ENCODE measurements around the gene CEMP1. TPM values are rescaled to one million over a fixed set of nuclear protein-coding genes. Genes with fewer than 3 reads are reported as not detected.

The CEMP1 gene
- total RNA-seq, 1 donor from 2014 or later, result 0.62 TPM

DNA sequence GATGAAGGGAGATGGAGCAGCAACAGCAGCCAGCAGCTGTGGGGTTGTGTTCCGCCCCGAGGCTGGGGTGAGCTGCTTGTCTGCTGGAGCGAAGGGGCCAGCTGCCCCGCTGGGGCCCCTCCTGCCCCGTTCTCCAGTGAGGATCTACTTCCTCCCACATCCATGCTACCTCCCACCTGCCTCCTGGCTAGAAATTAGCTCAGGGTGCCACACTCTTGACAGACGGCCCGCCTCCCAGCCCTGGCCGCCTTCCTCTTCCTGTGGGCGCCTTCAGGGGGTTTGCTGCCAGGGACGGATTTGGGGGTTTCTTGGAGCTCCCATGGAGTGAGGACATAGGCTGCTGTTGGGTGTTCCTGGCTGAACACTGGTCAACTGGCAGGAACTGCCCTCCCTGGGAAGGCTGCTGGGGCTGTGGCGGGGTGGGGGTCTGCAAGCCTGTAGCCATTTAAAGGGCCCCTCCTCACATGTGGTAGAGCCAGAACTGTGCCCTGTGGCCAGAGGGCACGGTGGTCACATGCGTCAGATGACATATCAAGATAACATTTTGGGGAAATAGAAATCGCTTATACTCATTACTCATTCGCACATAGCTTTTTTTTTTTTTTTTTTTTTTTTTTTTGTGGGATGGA lies 43.2 kb downstream of the CEMP1 start:
- Mint-ChIP-seq H3K27ac (no peak overlapping the region), H3K4me1 (ENCODE audit: low read depth) (peaks cover 9% of the 10 kb centered on the region), H3K27me3 (no peaks in the 10 kb centered on the region), H3K4me3 (ENCODE audit: low read depth) (no peak overlapping the region), H3K36me3 (ENCODE audit: insufficient read depth) (no peaks in the 10 kb centered on the region), H3K9me3 (ENCODE audit: low read depth) (no peaks in the 10 kb centered on the region)
- DNase-seq (ENCODE audit: low spot score, unreplicated experiment), result no peak
- TF ChIP-seq CTCF (IDR thresholded peaks at IDR 0.05; ENCODE audit: unreplicated experiment), result no peak

GRCh38 chr16:2487517-2487842 lies 43.7 kb downstream of the CEMP1 start:
- TF ChIP-seq CTCF (IDR thresholded peaks at IDR 0.05; ENCODE audit: unreplicated experiment), result no peak
- Mint-ChIP-seq H3K36me3 (ENCODE audit: insufficient read depth) (no peaks in the 10 kb centered on the region), H3K4me3 (ENCODE audit: low read depth) (no peak overlapping the region), H3K4me1 (ENCODE audit: low read depth) (peaks cover 9% of the 10 kb centered on the region), H3K27me3 (no peaks in the 10 kb centered on the region), H3K27ac (no peak overlapping the region), H3K9me3 (ENCODE audit: low read depth) (no peaks in the 10 kb centered on the region)
- no peak for DNase-seq (ENCODE audit: low spot score, unreplicated experiment)

DNA sequence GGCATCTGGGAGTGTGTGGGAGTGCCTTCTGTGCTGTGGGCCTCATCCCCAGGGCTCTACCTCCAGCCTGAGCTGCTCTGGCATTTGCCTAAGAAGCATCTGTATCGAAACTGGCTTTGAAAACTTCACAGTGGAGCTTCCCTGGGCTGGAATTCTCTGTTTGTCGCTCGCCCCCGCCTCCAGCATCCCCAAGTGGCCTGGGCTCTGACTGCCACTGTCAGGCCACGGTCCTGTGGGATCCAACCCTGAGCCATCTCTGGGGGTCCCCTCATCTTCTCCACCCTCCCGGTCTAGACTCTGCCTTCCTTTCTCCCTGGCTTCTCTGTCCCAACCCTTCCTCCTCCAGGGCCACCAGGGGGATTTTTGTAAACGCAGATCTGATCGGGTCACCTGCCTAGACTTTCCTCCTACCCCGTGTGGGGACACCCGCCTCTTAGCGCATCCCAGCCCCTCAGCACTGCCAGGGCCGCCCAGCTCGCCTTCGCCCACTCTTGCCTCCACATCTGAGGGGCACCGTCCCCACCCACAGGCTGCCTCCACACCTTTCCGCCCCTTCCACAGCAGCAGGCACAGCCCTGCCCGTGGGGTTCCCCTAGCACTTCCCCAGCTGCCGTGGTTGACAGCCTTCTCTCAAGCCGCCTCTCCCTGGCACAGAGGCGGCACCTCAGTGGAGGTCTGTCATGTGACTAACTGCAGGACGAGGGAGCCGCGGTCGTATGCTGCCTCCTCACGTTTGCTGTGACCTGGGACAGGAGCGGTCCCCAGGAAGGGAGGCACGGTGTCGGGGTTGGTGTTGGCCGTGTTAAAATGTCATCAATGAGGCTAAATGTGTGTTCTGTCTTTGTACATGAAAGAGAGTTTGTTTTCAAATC lies 44.3 kb downstream of the CEMP1 start:
- Mint-ChIP-seq H3K9me3 (ENCODE audit: low read depth) (no peaks in the 10 kb centered on the region), H3K4me1 (ENCODE audit: low read depth) (peaks cover 7% of the 10 kb centered on the region), H3K36me3 (ENCODE audit: insufficient read depth) (no peaks in the 10 kb centered on the region), H3K27ac (no peak overlapping the region), H3K27me3 (no peaks in the 10 kb centered on the region), H3K4me3 (ENCODE audit: low read depth) (no peak overlapping the region)
- TF ChIP-seq CTCF (IDR thresholded peaks at IDR 0.05; ENCODE audit: unreplicated experiment), result no peak
- DNase-seq (ENCODE audit: low spot score, unreplicated experiment), result no peak

- no peaks in the 10 kb centered on the region for H3K27me3 Mint-ChIP-seq
- no peak overlapping the region for H3K4me3 Mint-ChIP-seq (ENCODE audit: low read depth)
Measured at GRCh38 chr16:2485811-2486507, 45.2 kb downstream of the CEMP1 start.

More at GRCh38 chr16:2485811-2486507, 45.2 kb downstream of the CEMP1 start:
- Mint-ChIP-seq H3K27ac (no peak overlapping the region), H3K9me3 (ENCODE audit: low read depth) (no peaks in the 10 kb centered on the region), H3K4me1 (ENCODE audit: low read depth) (peaks cover 7% of the 10 kb centered on the region), H3K36me3 (ENCODE audit: insufficient read depth) (no peaks in the 10 kb centered on the region)
- no peak for DNase-seq (ENCODE audit: low spot score, unreplicated experiment)
- TF ChIP-seq CTCF (IDR thresholded peaks at IDR 0.05; ENCODE audit: unreplicated experiment), result no peak

Data from progenitor cell of endocrine pancreas (in vitro differentiated cells).